Panc1 (cell line): ENCODE data around the gene SLPI. TPM values are rescaled to one million over a fixed set of nuclear protein-coding genes. Genes with fewer than 3 reads are reported as not detected.

Experiments
- ATAC-seq: fragments of 200-7000 bp; cut with Tn5 transposase; 2 replicates; pipeline ENCODE4 v1.9.1; 2020; ENCODE audit warnings: mild to moderate bottlenecking, moderate library complexity
- BruUV-seq: library from RNA; stranded (reverse); fragments of 400-500 nt; replicated peaks from 2 replicates; lab custom pipeline; 2021; lab: Mats Ljungman, UMichigan
- CTCF ChIA-PET: fragments of 300-600 bp; sonication (Branson Sonifier 250); formaldehyde crosslinking; loops from one replicate; lab custom pipeline; 2022; ENCODE audit warnings: antibody characterized with exemption; lab: Charles Lee
- POLR2A ChIA-PET: fragments of 300-600 bp; sonication (Branson Sonifier 250); formaldehyde crosslinking; loops from one replicate; lab custom pipeline; 2022; ENCODE audit warnings: antibody characterized with exemption; lab: Charles Lee
- DNase-seq: peaks from one replicate; pipeline ENCODE4 v3.0.0-alpha.2; 2010; ENCODE audit warnings: low read depth, low spot score
- H3K27ac ChIP-seq: 2 replicates; pipeline ENCODE4 v1.5.1; 2011; ENCODE audit warnings: mild to moderate bottlenecking, low read length, inconsistent platforms
- H3K27me3 ChIP-seq: fragments of 200-500 bp; sonication (Bioruptor generic); 2 replicates; pipeline ENCODE4 v1.6.0; 2014; ENCODE audit warnings: low read length, inconsistent platforms; ENCODE audit not compliant: control insufficient read depth, insufficient read depth
- H3K36me3 ChIP-seq: fragments of 200-500 bp; sonication (Bioruptor generic); 2 replicates; pipeline ENCODE4 v1.5.1; 2014; ENCODE audit warnings: inconsistent platforms, mild to moderate bottlenecking, low read length, moderate library complexity; ENCODE audit not compliant: control insufficient read depth, insufficient read depth
- H3K4me1 ChIP-seq: 2 replicates; pipeline ENCODE4 v1.5.1; 2011; ENCODE audit warnings: inconsistent platforms, mild to moderate bottlenecking, low read length, moderate library complexity; ENCODE audit not compliant: control insufficient read depth, insufficient read depth
- H3K4me3 ChIP-seq, 2 experiments: 2 replicates each; pipeline ENCODE4 v1.5.1; 2011 to 2012; ENCODE audit warnings: low read depth in 2 of 2, low read length in 2 of 2, mild to moderate bottlenecking in 2 of 2, inconsistent platforms in 1 of 2, moderate library complexity in 1 of 2
- H3K9me3 ChIP-seq: fragments of 200-500 bp; sonication (Bioruptor generic); 2 replicates; pipeline ENCODE4 v1.5.1; 2014; ENCODE audit warnings: low read depth, mild to moderate bottlenecking, inconsistent platforms, low read length, moderate library complexity; ENCODE audit not compliant: control insufficient read depth, insufficient read depth
- POLR2AphosphoS5 ChIP-seq: IDR thresholded peaks from 2 replicates; pipeline ENCODE4 v1.6.1; 2012; ENCODE audit warnings: mild to moderate bottlenecking, low read depth, low read length, moderate library complexity
- SIN3A ChIP-seq: IDR thresholded peaks from 2 replicates; pipeline ENCODE4 v1.6.1; 2012; ENCODE audit warnings: low read depth, mild to moderate bottlenecking, low read length, moderate library complexity, borderline replicate concordance; ENCODE audit not compliant: insufficient read depth
- TCF7L2 ChIP-seq: IDR thresholded peaks from 2 replicates; pipeline ENCODE4 v1.6.1; 2011; ENCODE audit warnings: mild to moderate bottlenecking, low read depth, low read length, inconsistent platforms
- in situ Hi-C: cut with HindIII; loops from 2 replicates; pipeline ENCODE4 v1.10.0; 2016; ENCODE audit warnings: low sequenced_read_pairs, low pct_unique_long_range_greater_than_20kb
- intact Hi-C: fragments of 100-400 bp; cut with micrococcal nuclease; formaldehyde crosslinking; loops from one replicate; pipeline ENCODE4 v1.10.0; 2022; ENCODE audit not compliant: unreplicated experiment
- total RNA-seq: library from RNA; stranded (reverse); gene quantifications from one replicate; pipeline ENCODE4 v1.2.1, GENCODE V29; 2021; ENCODE audit not compliant: unreplicated experiment
- TF ChIP-seq, protein P1 (sequence below), 2 experiments: IDR thresholded peaks; 2 replicates each; pipeline ENCODE4 v1.6.1; 2011 to 2012; ENCODE audit warnings: low read depth in 2 of 2, control low read depth in 1 of 2, low read length in 1 of 2, mild to moderate bottlenecking in 1 of 2, moderate library complexity in 1 of 2; ENCODE audit not compliant: insufficient read depth in 1 of 2
- TF ChIP-seq, protein P2 (sequence below): fragments of 450-650 bp; IDR thresholded peaks from 2 replicates; pipeline ENCODE4 v1.5.1; 2017; ENCODE audit warnings: mild to moderate bottlenecking

Gene SLPI
- total RNA-seq, 1 experiment from 2014 or later: 0.74 TPM

DNA sequence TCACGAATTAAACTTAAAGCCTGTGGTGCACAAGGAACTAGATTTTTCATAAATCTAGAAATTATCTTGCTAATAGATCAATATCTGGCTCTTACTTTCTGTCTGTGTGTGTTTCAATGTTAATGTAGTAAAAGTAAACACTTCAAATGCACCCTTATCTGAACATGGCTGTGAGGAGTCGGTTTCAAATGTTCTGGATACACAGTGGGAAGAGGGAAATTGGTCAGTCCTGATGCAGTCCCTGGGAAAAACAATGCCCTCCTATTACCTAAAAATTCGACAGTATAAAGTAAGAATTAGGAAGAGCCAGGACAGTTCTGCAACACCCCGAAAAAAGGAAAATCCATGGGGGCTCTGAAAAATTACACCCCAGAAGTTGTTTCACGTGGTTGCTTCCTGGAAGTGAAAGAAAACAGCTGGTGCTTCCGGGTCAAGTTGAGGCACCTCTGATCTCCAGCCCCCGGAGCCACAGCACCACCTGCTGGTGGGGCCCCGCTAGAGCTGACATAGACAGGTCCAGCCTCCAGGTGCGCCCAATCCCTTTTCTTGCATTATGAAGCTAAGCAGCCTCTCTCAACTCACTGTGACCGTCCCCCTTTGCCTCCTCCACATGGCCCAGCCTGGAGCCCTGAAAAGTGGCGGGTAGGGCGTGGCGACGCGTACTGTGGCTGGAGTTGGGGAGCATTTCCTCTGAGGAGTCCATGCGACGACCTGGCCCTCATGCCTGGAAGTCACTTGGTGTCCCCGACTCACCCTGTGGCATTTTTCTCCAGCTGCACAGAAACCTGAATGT lies 24.9 kb downstream of the SLPI start:
- H3K27me3 ChIP-seq: peaks cover 18% of the 10 kb centered on the region
- H3K4me1 ChIP-seq: no peaks in the 10 kb centered on the region
- DNase-seq: no peak
- peak; percentile 73 for ATAC-seq
- intact Hi-C loops: loop anchor here (5.0 kb wide), 2 partner anchors 38 to 107 kb away; partner anchors contain the start of gene WFDC12
- no TSS peak for BruUV-seq
- H3K27ac ChIP-seq: no peak overlapping the region
- ChIA-PET CTCF (interaction anchor here (0.5 kb wide), 1 partner anchor 71 kb away, joined by 7 read pairs; no protein-coding TSS in a partner anchor), POLR2A (no interaction called here)
- no peaks in the 10 kb centered on the region for H3K9me3 ChIP-seq
- peak overlapping the region in 1 of 2 experiments; percentile 14; a peak in 2 of 4 replicates for H3K4me3 ChIP-seq
- in situ Hi-C loops: no loop called here
- H3K36me3 ChIP-seq: no peaks in the 10 kb centered on the region
- TF ChIP-seq POLR2AphosphoS5 (no peak), SIN3A (no peak)
- TF ChIP-seq, protein P1, sequence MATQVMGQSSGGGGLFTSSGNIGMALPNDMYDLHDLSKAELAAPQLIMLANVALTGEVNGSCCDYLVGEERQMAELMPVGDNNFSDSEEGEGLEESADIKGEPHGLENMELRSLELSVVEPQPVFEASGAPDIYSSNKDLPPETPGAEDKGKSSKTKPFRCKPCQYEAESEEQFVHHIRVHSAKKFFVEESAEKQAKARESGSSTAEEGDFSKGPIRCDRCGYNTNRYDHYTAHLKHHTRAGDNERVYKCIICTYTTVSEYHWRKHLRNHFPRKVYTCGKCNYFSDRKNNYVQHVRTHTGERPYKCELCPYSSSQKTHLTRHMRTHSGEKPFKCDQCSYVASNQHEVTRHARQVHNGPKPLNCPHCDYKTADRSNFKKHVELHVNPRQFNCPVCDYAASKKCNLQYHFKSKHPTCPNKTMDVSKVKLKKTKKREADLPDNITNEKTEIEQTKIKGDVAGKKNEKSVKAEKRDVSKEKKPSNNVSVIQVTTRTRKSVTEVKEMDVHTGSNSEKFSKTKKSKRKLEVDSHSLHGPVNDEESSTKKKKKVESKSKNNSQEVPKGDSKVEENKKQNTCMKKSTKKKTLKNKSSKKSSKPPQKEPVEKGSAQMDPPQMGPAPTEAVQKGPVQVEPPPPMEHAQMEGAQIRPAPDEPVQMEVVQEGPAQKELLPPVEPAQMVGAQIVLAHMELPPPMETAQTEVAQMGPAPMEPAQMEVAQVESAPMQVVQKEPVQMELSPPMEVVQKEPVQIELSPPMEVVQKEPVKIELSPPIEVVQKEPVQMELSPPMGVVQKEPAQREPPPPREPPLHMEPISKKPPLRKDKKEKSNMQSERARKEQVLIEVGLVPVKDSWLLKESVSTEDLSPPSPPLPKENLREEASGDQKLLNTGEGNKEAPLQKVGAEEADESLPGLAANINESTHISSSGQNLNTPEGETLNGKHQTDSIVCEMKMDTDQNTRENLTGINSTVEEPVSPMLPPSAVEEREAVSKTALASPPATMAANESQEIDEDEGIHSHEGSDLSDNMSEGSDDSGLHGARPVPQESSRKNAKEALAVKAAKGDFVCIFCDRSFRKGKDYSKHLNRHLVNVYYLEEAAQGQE (IDR thresholded peaks at IDR 0.05; ENCODE audit: insufficient read depth in 1 of 2, low read depth in 2 of 2, low read length in 1 of 2): no peak
- TF ChIP-seq, protein P2, sequence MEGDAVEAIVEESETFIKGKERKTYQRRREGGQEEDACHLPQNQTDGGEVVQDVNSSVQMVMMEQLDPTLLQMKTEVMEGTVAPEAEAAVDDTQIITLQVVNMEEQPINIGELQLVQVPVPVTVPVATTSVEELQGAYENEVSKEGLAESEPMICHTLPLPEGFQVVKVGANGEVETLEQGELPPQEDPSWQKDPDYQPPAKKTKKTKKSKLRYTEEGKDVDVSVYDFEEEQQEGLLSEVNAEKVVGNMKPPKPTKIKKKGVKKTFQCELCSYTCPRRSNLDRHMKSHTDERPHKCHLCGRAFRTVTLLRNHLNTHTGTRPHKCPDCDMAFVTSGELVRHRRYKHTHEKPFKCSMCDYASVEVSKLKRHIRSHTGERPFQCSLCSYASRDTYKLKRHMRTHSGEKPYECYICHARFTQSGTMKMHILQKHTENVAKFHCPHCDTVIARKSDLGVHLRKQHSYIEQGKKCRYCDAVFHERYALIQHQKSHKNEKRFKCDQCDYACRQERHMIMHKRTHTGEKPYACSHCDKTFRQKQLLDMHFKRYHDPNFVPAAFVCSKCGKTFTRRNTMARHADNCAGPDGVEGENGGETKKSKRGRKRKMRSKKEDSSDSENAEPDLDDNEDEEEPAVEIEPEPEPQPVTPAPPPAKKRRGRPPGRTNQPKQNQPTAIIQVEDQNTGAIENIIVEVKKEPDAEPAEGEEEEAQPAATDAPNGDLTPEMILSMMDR: peak; percentile 84

DNA sequence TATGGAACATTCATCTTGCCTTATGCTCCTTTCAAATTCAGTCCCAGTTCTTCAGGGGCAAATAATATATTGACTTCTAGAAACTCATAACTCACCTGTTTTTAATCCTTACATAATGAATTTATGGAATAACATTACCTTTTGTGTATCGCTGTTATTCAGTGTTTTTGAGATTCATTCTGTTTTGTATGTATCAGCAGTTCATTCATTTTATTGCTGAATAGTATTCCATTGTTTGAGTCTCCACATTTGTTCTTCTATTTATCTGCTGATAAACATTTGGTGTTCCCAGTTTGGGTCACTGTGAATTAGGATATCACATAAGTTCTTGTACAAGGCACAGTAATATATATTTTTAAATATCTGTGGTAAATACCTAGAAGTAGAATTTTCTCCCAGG lies 28.1 kb downstream of the SLPI start:
- ATAC-seq (no peak), DNase-seq (no peak)
- peaks cover 20% of the 10 kb centered on the region for H3K27me3 ChIP-seq
- no TSS peak for BruUV-seq
- ChIA-PET CTCF (no interaction called here), POLR2A (no interaction called here)
- intact Hi-C loops: loop anchor here (5.0 kb wide), 2 partner anchors 41 to 104 kb away; partner anchors contain the start of gene WFDC12
- H3K27ac ChIP-seq: no peak overlapping the region
- H3K9me3 ChIP-seq: no peaks in the 10 kb centered on the region
- TF ChIP-seq TCF7L2: no peak
- TF ChIP-seq, protein P1 (IDR thresholded peaks at IDR 0.05; ENCODE audit: insufficient read depth in 1 of 2, low read depth in 2 of 2, low read length in 1 of 2): no peak
- TF ChIP-seq SIN3A: no peak
- TF ChIP-seq, protein P2: no peak
- no peak for TF ChIP-seq POLR2AphosphoS5
- no peak overlapping the region for H3K4me3 ChIP-seq
- in situ Hi-C loops: no loop called here
- H3K36me3 ChIP-seq: no peaks in the 10 kb centered on the region
- no peaks in the 10 kb centered on the region for H3K4me1 ChIP-seq
